GM23338 (cell line): ENCODE results near the gene C22orf39. TPM values are rescaled to one million over a fixed set of nuclear protein-coding genes. Genes with fewer than 3 reads are reported as not detected.

Experiments used
- EZH2phosphoT487 ChIP-seq: fragments of 200-600 bp; sonication (generic); IDR thresholded peaks from one replicate; pipeline ENCODE4 v1.8.1; 2018; ENCODE audit warnings: antibody characterized with exemption; ENCODE audit not compliant: unreplicated experiment
- POLR2AphosphoS5 ChIP-seq: IDR thresholded peaks from 2 replicates; pipeline ENCODE4 v1.6.1; 2016; ENCODE audit warnings: antibody characterized with exemption, low read depth
- polyA plus RNA-seq: library from polyadenylated mRNA; unstranded; fragments of >200 nt; fragmentation: Nextera tagmentation; extraction: Ambion mirVana; gene quantifications from 2 replicates; pipeline ENCODE4 v1.2.1, GENCODE V29; 2016
- total RNA-seq: library from RNA; depleted of rRNA; stranded (reverse); fragments of >200 nt; shearing (Covaris generic); gene quantifications from 2 replicates; pipeline ENCODE4 v1.2.3, GENCODE V29; 2014; rRNA removed

C22orf39 gene
- total and polyA plus RNA-seq, 2 experiments from 2014 or later = 37.4 to 40.2 TPM

- TF ChIP-seq EZH2phosphoT487 = no peak
- no peak for TF ChIP-seq POLR2AphosphoS5
Observed at GRCh38 chr22:19393704-19394103, 53.8 kb downstream of the C22orf39 start (continued).

Other genes starting within 250 kb of the C22orf39 start
- gene CLTCL1, start 156.0 kb downstream of the C22orf39 start, total RNA-seq = 13.4 and 15.1 TPM in 2 replicates
- 5.4 and 6.6 TPM in 2 replicates for gene CLTCL1, start 156.0 kb downstream of the C22orf39 start, polyA plus RNA-seq
- gene HIRA, start 16.0 kb downstream of the C22orf39 start, total RNA-seq = 55.5 and 58.3 TPM in 2 replicates
- gene HIRA, start 16.0 kb downstream of the C22orf39 start, polyA plus RNA-seq = 9.4 and 10.0 TPM in 2 replicates
- 15.2 and 15.5 TPM in 2 replicates for gene MRPL40, start 15.2 kb downstream of the C22orf39 start, total RNA-seq
- gene MRPL40, start 15.2 kb downstream of the C22orf39 start, polyA plus RNA-seq = 53.5 and 56.1 TPM in 2 replicates
- gene UFD1, start 31.5 kb upstream of the C22orf39 start, total RNA-seq = 53.5 and 54.1 TPM in 2 replicates
- gene UFD1, start 31.5 kb upstream of the C22orf39 start, polyA plus RNA-seq = 80.3 and 93.8 TPM in 2 replicates
- 23.8 and 29.0 TPM in 2 replicates for gene CDC45, start 32.2 kb upstream of the C22orf39 start, total RNA-seq
- gene CDC45, start 32.2 kb upstream of the C22orf39 start, polyA plus RNA-seq = 30.3 and 30.4 TPM in 2 replicates
- gene CLDN5, start 76.7 kb upstream of the C22orf39 start, total RNA-seq = 1.4 and 3.2 TPM in 2 replicates
- 2.0 and 3.9 TPM in 2 replicates for gene CLDN5, start 76.7 kb upstream of the C22orf39 start, polyA plus RNA-seq